ENCODE measurements around the gene ENO1. TPM values are rescaled to one million over a fixed set of nuclear protein-coding genes. Genes with fewer than 3 reads are reported as not detected.

Gene ENO1
- total RNA-seq (100 to 1,000 TPM; 104 to 472 (median 141) TPM), polyA plus RNA-seq (100 to 1,000 TPM in 1 of 2 donors, 10 to 100 TPM in 1; 73.3 to 581 TPM)
- long read RNA-seq, donor 1, transcript ENO1-217 (12 exons, 1,782 nt) = minor isoform, 89 of 286 reads
- long read RNA-seq, donor 1, transcript ENO1-201 (12 exons, 1,781 nt) = major isoform, 136 of 286 reads
- long read RNA-seq, donor 1, transcript ENO1-212 (13 exons, 1,837 nt) = minor isoform, 5 of 286 reads
- long read RNA-seq, donor 1, partial matches to known transcripts = 41 of 286 reads
- long read RNA-seq, donor 1, other reads (novel, unspliced or antisense) = 15 of 286 reads
- long read RNA-seq, donor 2, transcript ENO1-217 (12 exons, 1,782 nt) = minor isoform, 103 of 281 reads
- long read RNA-seq, donor 2, transcript ENO1-201 (12 exons, 1,781 nt) = major isoform, 109 of 281 reads
- long read RNA-seq, donor 2, partial matches to known transcripts = 52 of 281 reads
- long read RNA-seq, donor 2, other reads (novel, unspliced or antisense) = 15 of 281 reads
- long read RNA-seq, donor 3, transcript ENO1-201 (12 exons, 1,781 nt) = major isoform, 555 of 962 reads
- long read RNA-seq, donor 3, transcript ENO1-203 (9 exons, 2,548 nt) = minor isoform, 7 of 962 reads
- long read RNA-seq, donor 3, transcript ENO1-217 (12 exons, 1,782 nt) = minor isoform, 325 of 962 reads
- long read RNA-seq, donor 3, partial matches to known transcripts = 33 of 962 reads
- long read RNA-seq, donor 3, other reads (novel, unspliced or antisense) = 36 of 962 reads

DNA sequence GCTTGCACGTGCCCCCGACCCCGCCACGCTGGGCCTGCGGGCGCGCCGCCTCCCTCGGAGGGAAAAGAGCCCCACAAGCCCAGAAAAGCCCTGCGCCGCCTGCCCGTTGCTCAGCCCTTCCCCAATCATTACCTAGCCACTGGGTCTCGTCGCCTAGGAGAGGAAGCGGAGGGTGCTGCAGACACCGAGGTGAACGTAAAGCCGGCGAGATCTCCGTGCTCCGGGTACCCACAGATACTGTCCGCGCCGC lies at the start of gene ENO1:
ENO1 (minus strand) TSS at position 239 of the 250 bp plus-strand sequence. CDS start 3,778 bp downstream, outside the sequence.
- Histone ChIP-seq H3K36me3 (peaks cover 0 to 39% (median under 1%) of the 10 kb centered on the region in 9 donors), H3K27ac (peak within 1 kb of the TSS; percentile 90 to 99 (median 98)), H3K9me3 (no peaks in the 10 kb centered on the region), H3K4me3 (peak within 1 kb of the TSS; percentile 72 to 97 (median 90)), H3K4me1 (peaks cover 13 to 61% (median 51%) of the 10 kb centered on the region in 9 donors), H3K27me3 (no peaks in the 10 kb centered on the region)
- intact Hi-C loops (cut with DNase I) = no loop called here
- peak in 6 of 8 donors; percentile 0 to 33 (median 10) for ATAC-seq
- 0 to 1% methylated on average over 20 to 24 of the region's 24 CpGs for WGBS, 2 donors
- TF ChIP-seq, protein P1, sequence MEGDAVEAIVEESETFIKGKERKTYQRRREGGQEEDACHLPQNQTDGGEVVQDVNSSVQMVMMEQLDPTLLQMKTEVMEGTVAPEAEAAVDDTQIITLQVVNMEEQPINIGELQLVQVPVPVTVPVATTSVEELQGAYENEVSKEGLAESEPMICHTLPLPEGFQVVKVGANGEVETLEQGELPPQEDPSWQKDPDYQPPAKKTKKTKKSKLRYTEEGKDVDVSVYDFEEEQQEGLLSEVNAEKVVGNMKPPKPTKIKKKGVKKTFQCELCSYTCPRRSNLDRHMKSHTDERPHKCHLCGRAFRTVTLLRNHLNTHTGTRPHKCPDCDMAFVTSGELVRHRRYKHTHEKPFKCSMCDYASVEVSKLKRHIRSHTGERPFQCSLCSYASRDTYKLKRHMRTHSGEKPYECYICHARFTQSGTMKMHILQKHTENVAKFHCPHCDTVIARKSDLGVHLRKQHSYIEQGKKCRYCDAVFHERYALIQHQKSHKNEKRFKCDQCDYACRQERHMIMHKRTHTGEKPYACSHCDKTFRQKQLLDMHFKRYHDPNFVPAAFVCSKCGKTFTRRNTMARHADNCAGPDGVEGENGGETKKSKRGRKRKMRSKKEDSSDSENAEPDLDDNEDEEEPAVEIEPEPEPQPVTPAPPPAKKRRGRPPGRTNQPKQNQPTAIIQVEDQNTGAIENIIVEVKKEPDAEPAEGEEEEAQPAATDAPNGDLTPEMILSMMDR (IDR thresholded peaks at IDR 0.05) = no peak
- no peak for DNase-seq

DNA sequence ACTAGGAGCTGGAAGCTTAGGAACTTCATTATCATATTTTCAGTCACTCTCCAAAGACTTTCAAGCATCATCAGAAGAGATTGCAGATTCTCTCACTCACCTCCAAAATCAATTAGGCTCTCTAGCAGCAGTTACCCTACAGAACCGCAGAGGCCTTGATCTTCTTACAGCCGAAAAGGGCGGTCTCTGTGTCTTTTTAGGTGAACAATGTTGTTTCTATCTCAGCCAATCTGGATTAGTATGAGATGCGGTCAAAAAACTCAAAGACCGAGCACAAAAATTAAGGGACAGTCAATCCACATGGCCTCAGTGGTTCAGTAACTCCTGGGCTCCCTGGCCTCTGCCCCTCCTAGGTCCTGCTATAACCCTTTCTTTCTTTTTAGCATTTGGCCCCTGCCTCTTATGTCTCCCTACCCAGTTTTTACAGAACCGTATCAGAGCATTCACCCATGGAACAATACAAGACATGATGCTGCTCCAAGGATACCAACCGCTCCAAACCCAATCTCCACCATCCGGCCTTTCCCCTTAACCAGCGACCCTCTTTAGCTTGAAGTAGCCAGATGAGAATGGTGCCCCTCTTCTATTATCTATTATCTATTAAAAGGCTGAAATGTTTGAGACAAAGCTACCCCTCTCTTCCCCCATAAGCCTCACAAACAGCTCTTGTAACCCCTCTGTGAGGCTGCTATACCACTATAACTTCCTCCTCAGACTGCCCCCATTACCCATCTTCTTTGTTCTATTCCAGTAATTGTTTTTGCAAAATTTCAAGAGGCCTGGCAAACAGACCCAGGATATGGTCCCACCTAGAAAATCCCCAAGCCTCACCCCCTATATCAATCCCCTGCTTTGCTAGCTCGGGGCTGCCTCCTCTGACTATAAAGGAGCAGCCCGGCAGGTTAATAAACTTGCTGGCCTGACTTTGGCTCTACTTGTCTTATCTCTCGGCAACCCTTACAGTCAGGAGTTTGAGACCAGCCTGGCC lies 48.5 kb upstream of the ENO1 start:
- Histone ChIP-seq H3K36me3 (no peaks in the 10 kb centered on the region), H3K4me1 (no peaks in the 10 kb centered on the region), H3K4me3 (no peak overlapping the region), H3K27ac (no peak overlapping the region), H3K9me3 (no peaks in the 10 kb centered on the region), H3K27me3 (no peaks in the 10 kb centered on the region)
- 94 to 95% methylated on average over 12 of the region's 12 CpGs for WGBS, 2 donors
- TF ChIP-seq, protein P1 (IDR thresholded peaks at IDR 0.05) = no peak
- DNase-seq = no peak
- no peak for ATAC-seq
- intact Hi-C loops (cut with DNase I) = loop anchor here in 4 of 10 donors (5.0 to 10.0 kb wide), 2 partner anchors 75 to 178 kb away; no protein-coding TSS in a partner anchor

DNA sequence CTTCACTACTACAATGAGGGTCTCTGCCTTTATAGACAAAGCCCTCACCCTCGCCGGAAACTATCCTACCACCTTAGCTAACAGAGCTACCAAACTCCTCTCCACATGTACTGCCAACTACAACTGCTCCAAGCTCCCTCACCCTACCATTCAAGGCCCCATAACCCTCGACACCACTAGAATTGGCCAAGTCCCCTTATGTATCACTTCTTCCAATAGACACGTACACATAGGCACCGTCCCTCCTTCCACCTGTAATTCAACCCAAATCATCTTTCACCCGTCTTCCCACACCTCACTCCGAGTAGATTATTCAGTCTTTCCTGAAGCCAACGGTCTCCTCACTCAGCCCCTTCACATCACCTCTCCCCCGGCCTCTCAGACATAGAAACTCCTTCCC lies 47.5 kb upstream of the ENO1 start:
- ATAC-seq = no peak
- no peak overlapping the region for H3K27ac ChIP-seq
- DNase-seq = no peak
- intact Hi-C loops (cut with DNase I) = loop anchor here in 4 of 10 donors (5.0 to 10.0 kb wide), 2 partner anchors 76 to 179 kb away; no protein-coding TSS in a partner anchor
- H3K36me3 ChIP-seq = no peaks in the 10 kb centered on the region
- H3K4me3 ChIP-seq = no peak overlapping the region
- no peaks in the 10 kb centered on the region for H3K4me1 ChIP-seq
- no peaks in the 10 kb centered on the region for H3K9me3 ChIP-seq
- no peaks in the 10 kb centered on the region for H3K27me3 ChIP-seq
- 89 to 92% methylated on average over 9 of the region's 9 CpGs for WGBS, 2 donors
- TF ChIP-seq, protein P1 (IDR thresholded peaks at IDR 0.05) = no peak
